Astrocyte (in vitro differentiated cells and primary cell): ENCODE data around the gene KRTAP1-3.

ENCODE experiments used
- EZH2 ChIP-seq: IDR thresholded peaks from 2 replicates; pipeline ENCODE4 v1.6.1; 2012; ENCODE audit warnings: mild to moderate bottlenecking, low read length, inconsistent platforms; ENCODE audit not compliant: insufficient read depth
- TF ChIP-seq, protein P1 (sequence below): IDR thresholded peaks from 2 replicates; pipeline ENCODE4 v1.5.1; 2011; ENCODE audit warnings: low read depth, mild to moderate bottlenecking, inconsistent platforms, low read length, moderate library complexity; ENCODE audit not compliant: insufficient read depth

DNA sequence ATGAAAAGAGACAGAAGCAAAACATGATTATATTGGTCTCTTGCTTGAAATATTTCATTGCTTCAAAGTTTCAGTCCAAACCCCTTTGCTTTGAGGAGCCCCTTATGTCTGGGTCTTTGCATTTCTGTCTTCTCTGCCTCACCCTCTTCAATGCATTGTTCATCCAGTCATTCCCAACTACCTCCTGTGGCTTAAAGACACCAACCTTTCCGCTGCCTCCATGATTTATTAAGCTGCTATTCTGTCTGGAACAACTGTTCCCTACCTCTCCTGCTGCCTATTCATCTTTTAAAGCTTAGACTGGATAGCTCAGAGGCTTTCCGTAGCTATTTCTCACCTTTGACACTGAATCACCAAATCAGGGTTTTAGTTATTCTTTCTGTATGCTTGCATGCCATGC, 37.3 kb downstream of the KRTAP1-3 start:
- TF ChIP-seq, protein P1, sequence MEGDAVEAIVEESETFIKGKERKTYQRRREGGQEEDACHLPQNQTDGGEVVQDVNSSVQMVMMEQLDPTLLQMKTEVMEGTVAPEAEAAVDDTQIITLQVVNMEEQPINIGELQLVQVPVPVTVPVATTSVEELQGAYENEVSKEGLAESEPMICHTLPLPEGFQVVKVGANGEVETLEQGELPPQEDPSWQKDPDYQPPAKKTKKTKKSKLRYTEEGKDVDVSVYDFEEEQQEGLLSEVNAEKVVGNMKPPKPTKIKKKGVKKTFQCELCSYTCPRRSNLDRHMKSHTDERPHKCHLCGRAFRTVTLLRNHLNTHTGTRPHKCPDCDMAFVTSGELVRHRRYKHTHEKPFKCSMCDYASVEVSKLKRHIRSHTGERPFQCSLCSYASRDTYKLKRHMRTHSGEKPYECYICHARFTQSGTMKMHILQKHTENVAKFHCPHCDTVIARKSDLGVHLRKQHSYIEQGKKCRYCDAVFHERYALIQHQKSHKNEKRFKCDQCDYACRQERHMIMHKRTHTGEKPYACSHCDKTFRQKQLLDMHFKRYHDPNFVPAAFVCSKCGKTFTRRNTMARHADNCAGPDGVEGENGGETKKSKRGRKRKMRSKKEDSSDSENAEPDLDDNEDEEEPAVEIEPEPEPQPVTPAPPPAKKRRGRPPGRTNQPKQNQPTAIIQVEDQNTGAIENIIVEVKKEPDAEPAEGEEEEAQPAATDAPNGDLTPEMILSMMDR: no peak
- TF ChIP-seq EZH2: no peak
